Smooth muscle cell (in vitro differentiated cells): ENCODE results near the gene TMEM259. TPM values are rescaled to one million over a fixed set of nuclear protein-coding genes. Genes with fewer than 3 reads are reported as not detected.
"Not testable (repeated sequence)": the region's sequence is repeated elsewhere in the genome, so short reads cannot be mapped to it uniquely, and the experiment has no call there.

Experiments
- DNase-seq: peaks from one replicate; lab custom pipeline; 2025; ENCODE audit not compliant: unreplicated experiment; lab: John Stamatoyannopoulos, UW
- H2AFZ ChIP-seq: fragments of 200-600 bp; sonication (generic); 2 replicates; pipeline ENCODE4 v1.6.0; 2016; ENCODE audit warnings: antibody characterized with exemption, low read depth, mild to moderate bottlenecking
- H3F3A ChIP-seq: fragments of 200-600 bp; sonication (generic); 2 replicates; pipeline ENCODE4 v1.6.0; 2017; ENCODE audit warnings: antibody characterized with exemption, low read depth
- H3K27ac ChIP-seq: fragments of 200-600 bp; sonication (generic); 2 replicates; pipeline ENCODE4 v1.5.1; 2016; ENCODE audit warnings: low read depth, mild to moderate bottlenecking
- H3K27me3 ChIP-seq: fragments of 200-600 bp; sonication (generic); 2 replicates; pipeline ENCODE4 v1.6.1; 2016; ENCODE audit warnings: low read depth, mild to moderate bottlenecking
- H3K36me3 ChIP-seq: fragments of 200-600 bp; sonication (generic); 2 replicates; pipeline ENCODE4 v1.5.1; 2016; ENCODE audit warnings: low read depth
- H3K4me1 ChIP-seq: fragments of 200-600 bp; sonication (generic); 2 replicates; pipeline ENCODE4 v1.5.1; 2016; ENCODE audit warnings: low read depth
- H3K4me2 ChIP-seq: fragments of 200-600 bp; sonication (generic); 2 replicates; pipeline ENCODE4 v1.6.0; 2016; ENCODE audit warnings: mild to moderate bottlenecking
- H3K4me3 ChIP-seq: fragments of 200-600 bp; sonication (generic); 2 replicates; pipeline ENCODE4 v1.5.1; 2016; ENCODE audit warnings: mild to moderate bottlenecking
- H3K79me2 ChIP-seq: fragments of 200-600 bp; sonication (generic); 2 replicates; pipeline ENCODE4 v1.6.0; 2016; ENCODE audit warnings: low read depth, mild to moderate bottlenecking
- H3K9ac ChIP-seq: fragments of 200-600 bp; sonication (generic); 2 replicates; pipeline ENCODE4 v1.6.0; 2016; ENCODE audit warnings: low read depth
- H3K9me3 ChIP-seq: fragments of 200-600 bp; sonication (generic); replicated peaks from 2 replicates; pipeline ENCODE4 v1.5.1; 2016; ENCODE audit warnings: low read depth
- H4K20me1 ChIP-seq: fragments of 200-600 bp; sonication (generic); 2 replicates; pipeline ENCODE4 v1.6.0; 2016; ENCODE audit warnings: low read depth
- CTCF ChIP-seq: fragments of 200-600 bp; sonication (generic); IDR thresholded peaks from 2 replicates; pipeline ENCODE4 v1.5.1; 2017; ENCODE audit warnings: borderline replicate concordance, mild to moderate bottlenecking, antibody characterized with exemption; ENCODE audit not compliant: insufficient read depth, poor library complexity, severe bottlenecking
- WGBS: methylation state at CpG from one replicate; pipeline ENCODE4 v1.1.7; 2016; ENCODE audit warnings: low lambda C conversion rate; 5-methylcytosine and 5-hydroxymethylcytosine counted together
- polyA plus RNA-seq: library from polyadenylated mRNA; unstranded; fragments of >200 nt; fragmentation: Nextera tagmentation; extraction: Ambion mirVana; gene quantifications from 2 replicates; pipeline ENCODE4 v1.2.1, GENCODE V29; 2016
- total RNA-seq: library from RNA; depleted of rRNA; stranded (reverse); fragments of >200 nt; gene quantifications from 2 replicates; pipeline ENCODE4 v1.2.3, GENCODE V29; 2014

TMEM259 gene
- total and polyA plus RNA-seq, 2 experiments from 2014 or later: 133 to 232 TPM

- peak within 1 kb of the TSS; percentile 98 for H3K4me3 ChIP-seq
- 2% methylated on average over 48 of the region's 63 CpGs for WGBS
- peaks cover 46% of the 10 kb centered on the region for H4K20me1 ChIP-seq
- peaks cover 20% of the 10 kb centered on the region for H3K4me1 ChIP-seq
- peaks cover 15% of the 10 kb centered on the region for H3F3A ChIP-seq
- no peaks in the 10 kb centered on the region for H3K36me3 ChIP-seq
- peak within 1 kb of the TSS; percentile 90 for H3K9ac ChIP-seq
- peak within 1 kb of the TSS; percentile 99 for H3K4me2 ChIP-seq
- peak within 1 kb of the TSS; percentile 95 for H3K27ac ChIP-seq
- H3K79me2 ChIP-seq: peaks cover 51% of the 10 kb centered on the region
- no peaks in the 10 kb centered on the region for H3K9me3 ChIP-seq
- no peak for TF ChIP-seq CTCF
- peak within 1 kb of the TSS; percentile 91 for H2AFZ ChIP-seq
- DNase-seq: peak; percentile 43
- H3K27me3 ChIP-seq: no peaks in the 10 kb centered on the region
These were observed 5.2 kb upstream of the TMEM259 start, which contains the start of gene CNN2 for GRCh38 chr19:1025960-1026782. Gene CNN2, plus strand, starts transcription at chr19:1026608. Its CDS starts 54 bp downstream, at chr19:1026662.

GRCh38 chr19:1025080-1025479, 4.2 kb upstream of the TMEM259 start:
- H3K79me2 ChIP-seq: peaks cover 47% of the 10 kb centered on the region
- not testable (repeated sequence) for H3K9ac ChIP-seq, H3K36me3 ChIP-seq, DNase-seq, H3K27me3 ChIP-seq, H3K4me2 ChIP-seq, H3K9me3 ChIP-seq, H3K4me3 ChIP-seq, H2AFZ ChIP-seq
- H3K27ac ChIP-seq: peak overlapping the region; percentile 95
- H3F3A ChIP-seq: peaks cover 15% of the 10 kb centered on the region
- peaks cover 41% of the 10 kb centered on the region for H4K20me1 ChIP-seq
- over 99% methylated on average over 6 of the region's 6 CpGs for WGBS
- H3K4me1 ChIP-seq: peaks cover 13% of the 10 kb centered on the region

GRCh38 chr19:1023883-1024188, 2.9 kb upstream of the TMEM259 start:
- Histone ChIP-seq H3K79me2 (peaks cover 47% of the 10 kb centered on the region), H3F3A (peaks cover 15% of the 10 kb centered on the region), H3K4me1 (peaks cover 23% of the 10 kb centered on the region), H4K20me1 (peaks cover 41% of the 10 kb centered on the region)
- WGBS: 95% methylated on average over 5 of the region's 5 CpGs
- H2AFZ ChIP-seq, H3K36me3 ChIP-seq, H3K4me2 ChIP-seq, H3K9me3 ChIP-seq, H3K4me3 ChIP-seq, H3K9ac ChIP-seq, DNase-seq, H3K27me3 ChIP-seq, H3K27ac ChIP-seq: not testable (repeated sequence)

- H2AFZ ChIP-seq: no peak overlapping the region
These were observed 699 bp downstream of the TMEM259 start for GRCh38 chr19:1019980-1020867.

More at GRCh38 chr19:1019980-1020867, 699 bp downstream of the TMEM259 start:
- Histone ChIP-seq H3K4me1 (peaks cover 27% of the 10 kb centered on the region), H3K79me2 (peaks cover 54% of the 10 kb centered on the region), H3K9ac (peak overlapping the region; percentile 97), H3K27ac (peak overlapping the region; percentile 95), H3K27me3 (no peaks in the 10 kb centered on the region), H3K36me3 (no peaks in the 10 kb centered on the region), H3F3A (peaks cover 10% of the 10 kb centered on the region), H4K20me1 (peaks cover 54% of the 10 kb centered on the region), H3K9me3 (no peaks in the 10 kb centered on the region), H3K4me3 (peak overlapping the region; percentile 87), H3K4me2 (peak overlapping the region; percentile 96)
- 6% methylated on average over 40 of the region's 60 CpGs for WGBS
- no peak for TF ChIP-seq CTCF
- no peak for DNase-seq
